HG03025 (cell line): Measurements from ENCODE around the gene SDHAF2.
"Not testable (repeated sequence)": the region's sequence is repeated elsewhere in the genome, so short reads cannot be mapped to it uniquely, and the experiment has no call there.

Experiments
- ATAC-seq: cut with Tn5 transposase; IDR thresholded peaks from one replicate; pipeline ENCODE4 v1.9.1; 2021; ENCODE audit warnings: mild to moderate bottlenecking, moderate library complexity; ENCODE audit not compliant: unreplicated experiment, low FRiP score

The SDHAF2 gene

GRCh38 chr11:61429691-61430582, at the start of gene SDHAF2, which contains the start of gene CPSF7:
Gene SDHAF2, plus strand, starts transcription at chr11:61430124. Its CDS starts 23 bp downstream, at chr11:61430147.
Gene CPSF7, minus strand, starts transcription at chr11:61429975. Its CDS starts 740 bp downstream, at chr11:61429235.
- peak; percentile 82 for ATAC-seq

- ATAC-seq, result no peak
These were observed 49.0 kb upstream of the SDHAF2 start for GRCh38 chr11:61380884-61381283.

- ATAC-seq, result not testable (repeated sequence)
These were observed 46.1 kb upstream of the SDHAF2 start for GRCh38 chr11:61383859-61384258.

GRCh38 chr11:61384271-61385242, 45.4 kb upstream of the SDHAF2 start:
- ATAC-seq, result no peak

GRCh38 chr11:61390161-61390560, 39.8 kb upstream of the SDHAF2 start:
- ATAC-seq, result no peak

GRCh38 chr11:61392981-61393595, 36.8 kb upstream of the SDHAF2 start:
- no peak for ATAC-seq

GRCh38 chr11:61401173-61401572, 28.8 kb upstream of the SDHAF2 start:
- ATAC-seq, result no peak

- no peak for ATAC-seq
These were observed 28.4 kb upstream of the SDHAF2 start for GRCh38 chr11:61401573-61401972.

GRCh38 chr11:61403658-61404057, 26.3 kb upstream of the SDHAF2 start:
- no peak for ATAC-seq

- no peak for ATAC-seq
These were observed 25.8 kb upstream of the SDHAF2 start for GRCh38 chr11:61404103-61404502.

- ATAC-seq, result no peak
These were observed 25.3 kb upstream of the SDHAF2 start for GRCh38 chr11:61404641-61405040.

GRCh38 chr11:61406067-61406466, 23.9 kb upstream of the SDHAF2 start:
- ATAC-seq, result no peak

- ATAC-seq, result no peak
These were observed 22.8 kb upstream of the SDHAF2 start for GRCh38 chr11:61406991-61407728.

- ATAC-seq, result no peak
These were observed 18.3 kb upstream of the SDHAF2 start for GRCh38 chr11:61411589-61411988.

- no peak for ATAC-seq
These were observed 16.4 kb upstream of the SDHAF2 start for GRCh38 chr11:61413496-61413895.

- ATAC-seq, result no peak
These were observed 15.4 kb upstream of the SDHAF2 start for GRCh38 chr11:61414547-61414946.

GRCh38 chr11:61415381-61415780, 14.5 kb upstream of the SDHAF2 start:
- ATAC-seq, result no peak

- no peak for ATAC-seq
These were observed 13.0 kb upstream of the SDHAF2 start for GRCh38 chr11:61416941-61417340.

GRCh38 chr11:61417670-61418069, 12.3 kb upstream of the SDHAF2 start:
- ATAC-seq, result no peak

- no peak for ATAC-seq
These were observed 11.8 kb upstream of the SDHAF2 start for GRCh38 chr11:61418136-61418535.
